GM12878 (cell line): ENCODE data around the gene PXT1. TPM values are rescaled to one million over a fixed set of nuclear protein-coding genes. Genes with fewer than 3 reads are reported as not detected.

ENCODE experiments used
- ATAC-seq: fragments of 200-7000 bp; cut with Tn5 transposase; 3 replicates; pipeline ENCODE4 v1.9.1; 2020; ENCODE audit warnings: mild to moderate bottlenecking, moderate library complexity
- BruUV-seq: library from RNA; stranded (reverse); fragments of 400-500 nt; replicated peaks from 2 replicates; lab custom pipeline; 2021; lab: Mats Ljungman, UMichigan
- CTCF ChIA-PET: fragments of 300-600 bp; sonication (Branson Sonifier 250); formaldehyde crosslinking; extraction: SDS; loops from one replicate; lab custom pipeline; 2021; ENCODE audit warnings: inconsistent platforms; lab: Yijun Ruan, JAX
- POLR2A ChIA-PET: fragments of 350-600 bp; formaldehyde crosslinking; extraction: SDS; loops from one replicate; lab custom pipeline; 2021; ENCODE audit warnings: inconsistent platforms; lab: Charles Lee
- RAD21 ChIA-PET: fragments of 300-600 bp; sonication (Branson Sonifier 250); formaldehyde crosslinking; loops from one replicate; lab custom pipeline; 2023; ENCODE audit warnings: antibody characterized with exemption; ENCODE audit not compliant: unreplicated experiment; lab: Charles Lee
- SMC1A ChIA-PET: fragments of 300-600 bp; sonication (Branson Sonifier 250); formaldehyde crosslinking; loops from one replicate; lab custom pipeline; 2023; ENCODE audit not compliant: unreplicated experiment, uncharacterized antibody; lab: Charles Lee
- DNase-seq: peaks from one replicate; pipeline ENCODE4 v3.0.0-alpha.2; 2011; ENCODE audit warnings: low read depth, low spot score
- FAIRE-seq: peaks from 3 replicates; lab custom pipeline; 2011; peaks lifted over from hg19 to GRCh38; lab: Jason Lieb, UNC
- H2AFZ ChIP-seq: 2 replicates; pipeline ENCODE4 v1.6.0; 2011; ENCODE audit warnings: low read depth, low read length, control low read depth; ENCODE audit not compliant: control insufficient read depth
- H3K27ac ChIP-seq: 2 replicates; pipeline ENCODE4 v1.5.1; 2011; ENCODE audit warnings: control low read depth; ENCODE audit not compliant: control insufficient read depth, insufficient read depth
- H3K27me3 ChIP-seq, 2 experiments: replicated peaks in 1 of 2; 2 replicates each; pipeline versions ENCODE4 v1.6.0 to v1.6.1; 2011; ENCODE audit warnings: low read length in 1 of 2; ENCODE audit not compliant: control insufficient read depth in 2 of 2, insufficient read depth in 2 of 2
- H3K36me3 ChIP-seq, 2 experiments: 2 replicates each; pipeline ENCODE4 v1.5.1; 2011; ENCODE audit warnings: low read length in 1 of 2; ENCODE audit not compliant: control insufficient read depth in 2 of 2, insufficient read depth in 2 of 2
- H3K4me1 ChIP-seq: 2 replicates; pipeline ENCODE4 v1.6.1; 2011; ENCODE audit warnings: mild to moderate bottlenecking, low read length, moderate library complexity, mixed read lengths; ENCODE audit not compliant: control insufficient read depth, insufficient read depth
- H3K4me2 ChIP-seq: 2 replicates; pipeline ENCODE4 v1.6.0; 2011; ENCODE audit warnings: control low read depth; ENCODE audit not compliant: control insufficient read depth, insufficient read depth
- H3K4me3 ChIP-seq: fragments of 200-600 bp; sonication (generic); 2 replicates; pipeline ENCODE4 v1.5.1; 2016
- H3K79me2 ChIP-seq: 2 replicates; pipeline ENCODE4 v1.6.0; 2011; ENCODE audit warnings: low read length; ENCODE audit not compliant: control insufficient read depth, insufficient read depth
- H3K9ac ChIP-seq: 2 replicates; pipeline ENCODE4 v1.8.0; 2011; ENCODE audit warnings: low read length, control low read depth, mixed read lengths; ENCODE audit not compliant: control insufficient read depth, insufficient read depth
- H3K9me3 ChIP-seq: replicated peaks from 3 replicates; pipeline ENCODE4 v1.5.1; 2011; ENCODE audit warnings: mild to moderate bottlenecking, low read length; ENCODE audit not compliant: control insufficient read depth, insufficient read depth
- H4K20me1 ChIP-seq: 2 replicates; pipeline ENCODE4 v1.6.0; 2011; ENCODE audit not compliant: control insufficient read depth, insufficient read depth
- ATF3 ChIP-seq: IDR thresholded peaks from 2 replicates; pipeline ENCODE4 v1.6.1; 2011; ENCODE audit warnings: low read depth, mild to moderate bottlenecking, low read length, moderate library complexity, borderline replicate concordance; ENCODE audit errors: extremely low read depth
- POLR2A ChIP-seq: IDR thresholded peaks from 2 replicates; pipeline ENCODE4 v1.6.1; 2011; ENCODE audit warnings: low read depth, mild to moderate bottlenecking, low read length
- POLR2AphosphoS5 ChIP-seq: IDR thresholded peaks from 2 replicates; pipeline ENCODE4 v1.6.1; 2011; ENCODE audit warnings: mild to moderate bottlenecking, low read length, inconsistent platforms
- RAD51 ChIP-seq: fragments of 450-650 bp; IDR thresholded peaks from 2 replicates; pipeline ENCODE4 v1.6.1; 2016; ENCODE audit warnings: moderate library complexity, mild to moderate bottlenecking, inconsistent platforms
- SIN3A ChIP-seq: IDR thresholded peaks from 2 replicates; pipeline ENCODE4 v1.6.1; 2012; ENCODE audit warnings: low read depth, low read length, improper control_type of control experiment
- SIX5 ChIP-seq: IDR thresholded peaks from 2 replicates; pipeline ENCODE4 v1.6.1; 2011; ENCODE audit warnings: mild to moderate bottlenecking, low read depth, low read length, moderate library complexity; ENCODE audit not compliant: severe bottlenecking
- SMAD1 ChIP-seq: fragments of 450-650 bp; IDR thresholded peaks from 2 replicates; pipeline ENCODE4 v1.6.1; 2018; ENCODE audit warnings: mild to moderate bottlenecking, low read depth; ENCODE audit not compliant: partially characterized antibody
- TCF12 ChIP-seq: IDR thresholded peaks from 2 replicates; pipeline ENCODE4 v1.6.1; 2011; ENCODE audit warnings: low read depth, mild to moderate bottlenecking, low read length
- WGBS: methylation state at CpG from one replicate; pipeline ENCODE4 v1.1.6; 2016; ENCODE audit warnings: low lambda C conversion rate; ENCODE audit not compliant: insufficient replicate concordance, insufficient coverage; ENCODE audit errors: missing lambda C conversion rate; 5-methylcytosine and 5-hydroxymethylcytosine counted together
- in situ Hi-C: fragments of 300-500 bp; cut with MboI; formaldehyde crosslinking; loops from 9 replicates; pipeline ENCODE4 v1.14.3; 2018; ENCODE audit warnings: mixed read lengths
- intact Hi-C: fragments of 100-400 bp; cut with micrococcal nuclease; formaldehyde crosslinking; loops from one replicate; pipeline ENCODE4 v1.14.2; 2022; ENCODE audit not compliant: unreplicated experiment
- polyA plus RNA-seq, 11 experiments: library from polyadenylated mRNA; depleted of rRNA in 4 of 11; unstranded in 6 of 11; stranded (reverse) in 5 of 11; fragments of >200 nt; fragmentation: Nextera tagmentation in 4 of 11; fragmentation: Illumina TruSeq in 1 of 11; extraction: Ambion mirVana in 4 of 11; extraction: Trizol in 1 of 11; gene quantifications; 1 replicate in 1 of 11; 2 replicates in 10 of 11; pipeline versions ENCODE4 v1.2.1 to v1.2.3, GENCODE V29; 2011 to 2016; ENCODE audit warnings: inconsistent platforms in 2 of 11, missing spikeins in 2 of 11, low read depth in 1 of 11
- total RNA-seq, 4 experiments: library from RNA; depleted of rRNA in 3 of 4; stranded (reverse); fragments of >200 nt in 3 of 4; fragmentation: Illumina TruSeq in 1 of 4; extraction: Trizol in 1 of 4; gene quantifications; 2 replicates each; pipeline versions ENCODE4 v1.2.1 to v1.2.3, GENCODE V29; 2013 to 2021

PXT1 gene
- total and polyA plus RNA-seq, 10 of the 15 experiments (the other 5 are each of a cell fraction or from before 2014, with no cell fraction given), result 0.27 to 2.9 (median 0.50) TPM

GRCh38 chr6:36384095-36384494, 58.6 kb downstream of the PXT1 start:
- POLR2A ChIA-PET, result no interaction called here
- Histone ChIP-seq H3K9me3 (no peaks in the 10 kb centered on the region), H3K9ac (no peak overlapping the region), H3K79me2 (peaks cover 2% of the 10 kb centered on the region; the same call in 1 of the 2 replicates), H3K4me2 (no peak overlapping the region), H3K36me3 (no peaks in the 10 kb centered on the region), H3K27ac (no peak overlapping the region; the same call in 1 of the 2 replicates), H4K20me1 (no peaks in the 10 kb centered on the region), H3K27me3 (peaks cover 3 to 4% of the 10 kb centered on the region in 2 experiments; a peak in 2 of 4 replicates), H3K4me1 (peaks cover 58% of the 10 kb centered on the region), H2AFZ (no peak overlapping the region), H3K4me3 (no peak overlapping the region)
- CTCF ChIA-PET, result interaction anchor here (2.5 to 2.9 kb wide), 2 partner anchors 24 to 82 kb away, joined by 6 to 7 read pairs; no protein-coding TSS in a partner anchor
- no peak for DNase-seq
- no TSS peak for BruUV-seq
- TF ChIP-seq POLR2AphosphoS5 (no peak), SIX5 (no peak), ATF3 (no peak), SMAD1 (no peak), POLR2A (no peak), RAD51 (no peak), TCF12 (no peak), SIN3A (no peak)
- no peak for FAIRE-seq
- RAD21 ChIA-PET, result no interaction called here
- 31% methylated on average over 2 of the region's 2 CpGs for WGBS
- intact Hi-C loops (no loop called here), in situ Hi-C loops (no loop called here)
- SMC1A ChIA-PET, result no interaction called here
- ATAC-seq, result no peak
